COR-L47 (cell line): ENCODE results near the gene ADGRB3.

Source experiments
- DNase-seq: peaks from one replicate; lab custom pipeline; 2025; lab: John Stamatoyannopoulos, UW

ADGRB3 gene

GRCh38 chr6:68709091-68709490 lies 74.0 kb downstream of the ADGRB3 start:
- DNase-seq, result no peak

- no peak for DNase-seq
These were observed 74.8 kb downstream of the ADGRB3 start for GRCh38 chr6:68709882-68710281.

- no peak for DNase-seq
These were observed 75.4 kb downstream of the ADGRB3 start for GRCh38 chr6:68710496-68710895.

DNA sequence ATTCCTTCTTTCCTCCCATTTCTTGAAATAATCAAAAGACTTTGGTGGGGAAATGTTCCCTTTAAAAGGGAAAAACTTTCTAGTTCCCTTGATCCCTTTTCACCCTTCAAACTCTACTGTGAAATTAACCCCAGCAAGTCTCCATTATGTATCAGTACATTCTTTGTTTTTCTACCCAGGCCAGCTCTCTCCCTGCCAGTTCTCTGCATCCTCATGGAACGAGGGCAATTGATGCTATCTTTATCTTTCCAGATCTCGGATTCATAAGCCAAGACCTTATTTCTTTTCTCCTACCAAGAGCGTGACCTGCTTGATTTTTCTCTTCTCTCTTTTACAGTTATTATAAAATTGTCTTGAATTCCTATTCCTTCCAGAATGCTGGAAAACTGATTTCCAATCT lies 75.8 kb downstream of the ADGRB3 start:
- DNase-seq, result no peak

- peak; percentile 30 for DNase-seq
These were observed 76.4 kb downstream of the ADGRB3 start for GRCh38 chr6:68711386-68712000.

DNA sequence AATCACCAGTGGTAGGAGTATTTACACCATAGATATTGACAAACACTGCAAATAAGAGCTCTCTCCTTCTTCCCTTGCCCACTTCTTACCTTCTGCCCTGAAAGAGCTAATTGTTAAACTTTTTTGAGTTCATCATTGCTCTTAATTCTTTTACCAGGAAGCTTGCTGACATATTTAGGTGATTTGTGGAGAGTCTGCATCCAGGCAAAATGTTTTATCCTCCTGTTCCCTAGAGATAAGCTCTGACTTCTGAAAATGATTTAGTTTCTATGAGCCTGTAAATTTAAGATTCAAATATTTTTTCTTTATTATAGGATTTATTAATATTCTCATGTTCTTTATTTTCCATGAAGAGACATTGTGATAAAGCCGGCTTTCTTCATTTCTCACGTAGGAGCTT lies 81.5 kb downstream of the ADGRB3 start:
- DNase-seq, result no peak

GRCh38 chr6:68718385-68719073 lies 83.4 kb downstream of the ADGRB3 start:
- DNase-seq, result peak; percentile 93

DNA sequence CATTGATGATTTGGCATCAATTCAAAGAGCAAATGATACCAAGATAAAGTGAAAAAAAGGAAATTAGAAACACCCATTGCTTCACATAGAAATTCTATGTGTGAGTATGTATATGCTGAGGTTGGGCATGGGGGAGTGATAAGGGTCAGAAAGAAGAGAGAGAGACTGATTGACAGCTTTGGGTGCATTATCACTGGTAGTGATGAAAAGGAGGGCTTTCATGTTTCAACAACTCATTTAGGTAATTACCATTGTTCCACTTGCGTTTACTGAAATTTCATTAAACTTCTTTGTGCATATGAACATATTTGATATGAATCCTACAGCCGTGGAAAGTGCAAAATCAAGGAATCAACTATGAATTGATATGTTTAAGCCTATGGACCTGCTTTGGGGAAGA lies 84.7 kb downstream of the ADGRB3 start:
- no peak for DNase-seq

- DNase-seq, result no peak
These were observed 87.9 kb downstream of the ADGRB3 start for GRCh38 chr6:68722891-68723527.

GRCh38 chr6:68724060-68724459 lies 89.0 kb downstream of the ADGRB3 start:
- no peak for DNase-seq

DNA sequence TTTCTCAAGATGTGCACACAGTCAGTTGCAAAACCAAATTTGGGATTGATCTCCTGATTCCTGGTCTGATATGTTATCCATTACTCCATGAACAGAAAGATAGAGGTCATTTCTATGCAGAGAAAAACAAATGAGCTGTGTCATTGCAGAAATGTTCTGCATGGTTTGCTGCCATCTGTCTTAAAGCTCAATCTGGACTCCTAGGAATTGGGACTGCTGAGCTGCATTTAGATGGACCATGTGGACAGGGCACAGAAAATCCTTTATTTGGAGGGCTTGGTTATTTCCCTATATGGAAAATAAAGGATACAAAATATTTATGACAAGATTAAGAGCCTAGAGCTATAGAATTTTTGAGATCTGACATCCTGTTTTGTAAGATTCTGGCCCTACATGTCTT lies 91.3 kb downstream of the ADGRB3 start:
- DNase-seq, result no peak

- no peak for DNase-seq
These were observed 91.9 kb downstream of the ADGRB3 start for GRCh38 chr6:68726992-68727391.

DNA sequence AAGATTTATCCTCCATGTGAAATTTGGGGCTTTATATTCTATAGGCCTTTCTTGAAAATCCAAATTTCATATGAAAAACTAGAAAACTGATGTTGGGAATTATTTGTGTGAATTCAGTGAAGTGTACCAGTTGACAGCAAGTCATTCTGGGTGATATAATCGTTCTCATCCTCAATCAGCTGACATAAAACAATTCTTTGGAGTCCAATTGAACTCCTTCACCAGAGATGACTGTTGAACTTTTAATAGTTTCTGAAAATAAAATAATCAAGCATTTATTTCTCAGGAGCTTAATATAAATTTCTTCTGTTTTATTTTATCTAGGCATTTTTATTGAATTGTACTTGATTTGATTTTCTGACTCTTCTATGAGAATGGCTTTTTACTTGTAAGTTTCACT lies 92.6 kb downstream of the ADGRB3 start:
- DNase-seq, result no peak

DNA sequence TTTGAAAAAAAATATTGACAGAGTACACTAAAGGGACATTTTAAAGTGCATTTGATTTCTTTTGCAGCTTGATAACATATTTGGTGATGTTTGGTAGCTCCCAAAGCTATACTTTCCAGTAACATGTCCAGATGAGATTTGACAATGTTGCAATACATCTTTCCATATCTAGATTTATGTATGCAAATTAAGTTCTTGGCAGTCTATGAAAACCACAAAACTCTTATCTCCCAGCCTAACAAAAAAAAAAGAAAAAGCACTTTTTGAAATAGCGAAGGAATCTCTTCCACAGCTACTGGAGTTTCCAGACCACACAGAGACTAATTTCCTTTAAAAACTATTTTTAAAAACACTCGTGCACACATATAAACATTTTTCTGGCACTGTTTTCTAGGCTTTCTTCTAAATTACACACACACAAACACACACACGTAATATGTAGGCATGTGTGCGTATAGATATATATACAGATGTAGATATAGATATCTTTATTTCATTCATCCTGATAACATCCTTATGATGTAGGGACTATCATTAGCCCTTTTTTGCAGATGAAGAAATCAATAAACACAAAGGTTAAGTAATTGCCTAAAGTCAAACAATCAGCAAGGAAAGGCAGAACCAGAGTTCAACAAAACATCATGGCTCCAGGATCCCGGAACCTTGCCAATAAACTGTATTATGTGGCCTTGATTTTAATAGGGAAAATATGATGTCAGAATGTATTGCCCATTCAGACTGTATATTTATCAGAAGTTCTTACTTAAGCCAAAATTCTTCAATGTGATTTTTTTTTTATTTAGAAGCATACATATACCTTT lies 93.3 kb downstream of the ADGRB3 start:
- DNase-seq, result no peak

DNA sequence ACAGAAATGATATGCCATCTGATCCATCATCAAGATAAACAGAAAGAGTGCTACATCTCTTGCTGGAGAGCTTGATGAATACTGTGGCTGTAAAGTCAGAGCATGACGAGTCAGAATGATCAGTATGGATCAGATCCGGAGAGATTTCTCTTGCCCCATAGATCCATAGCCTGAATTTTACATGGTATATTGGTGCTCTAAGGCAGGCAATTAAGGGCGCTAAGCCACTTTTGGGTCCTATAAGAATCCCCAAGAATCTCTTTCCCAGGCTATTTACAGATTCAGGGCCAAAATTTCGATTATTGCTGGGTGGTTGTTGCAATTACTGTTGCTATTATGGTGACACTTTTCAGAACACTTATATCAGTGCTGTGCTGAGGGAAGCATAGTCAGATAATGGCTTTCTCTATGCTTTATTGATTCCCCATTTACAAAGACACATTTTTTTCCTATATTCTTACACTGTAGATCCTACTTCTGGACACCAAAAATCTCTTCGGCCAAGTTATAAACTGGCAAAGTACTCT lies 94.4 kb downstream of the ADGRB3 start:
- no peak for DNase-seq

- DNase-seq, result no peak
These were observed 95.4 kb downstream of the ADGRB3 start for GRCh38 chr6:68730291-68731054.

DNA sequence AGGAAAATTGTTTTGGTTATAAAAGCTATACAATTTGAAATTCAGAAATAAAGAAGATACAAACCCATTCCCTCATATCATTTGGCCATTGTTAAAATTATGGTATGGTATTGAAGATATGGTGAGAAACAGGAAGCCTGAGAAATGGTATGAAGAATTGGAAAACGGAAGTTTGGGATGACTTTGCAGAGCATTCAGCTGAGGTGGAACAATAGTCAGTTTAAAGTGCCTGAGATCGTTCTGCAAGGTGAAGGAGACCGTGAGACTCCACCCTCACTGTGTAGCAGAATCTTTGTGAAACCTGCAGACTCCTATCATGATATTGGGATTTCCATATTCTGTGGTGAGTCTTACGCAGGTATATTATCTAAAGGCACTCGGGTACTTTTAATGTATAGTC lies 97.3 kb downstream of the ADGRB3 start:
- DNase-seq, result no peak

GRCh38 chr6:68735866-68736265 lies 100.8 kb downstream of the ADGRB3 start:
- no peak for DNase-seq

GRCh38 chr6:68737061-68737460 lies 102.0 kb downstream of the ADGRB3 start:
- no peak for DNase-seq

DNA sequence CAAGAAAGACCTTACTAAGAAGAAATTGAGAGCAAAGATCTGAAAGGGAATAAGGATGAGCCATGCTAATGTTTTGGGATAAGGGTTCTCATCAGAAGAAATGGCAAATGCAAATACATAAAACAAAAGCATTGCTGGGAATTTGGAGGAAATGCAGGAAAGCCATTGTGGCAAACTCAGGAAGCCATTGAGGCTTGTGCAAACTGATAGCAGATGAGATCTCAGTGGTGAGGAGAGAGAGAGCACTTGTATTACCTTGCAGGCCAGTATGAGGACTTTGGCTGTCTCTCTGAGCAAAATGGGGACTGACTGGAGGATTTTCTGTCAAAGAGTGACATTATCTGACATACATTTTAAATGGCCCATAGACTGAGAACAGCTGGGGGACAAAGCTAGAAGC lies 103.0 kb downstream of the ADGRB3 start:
- DNase-seq, result no peak

DNA sequence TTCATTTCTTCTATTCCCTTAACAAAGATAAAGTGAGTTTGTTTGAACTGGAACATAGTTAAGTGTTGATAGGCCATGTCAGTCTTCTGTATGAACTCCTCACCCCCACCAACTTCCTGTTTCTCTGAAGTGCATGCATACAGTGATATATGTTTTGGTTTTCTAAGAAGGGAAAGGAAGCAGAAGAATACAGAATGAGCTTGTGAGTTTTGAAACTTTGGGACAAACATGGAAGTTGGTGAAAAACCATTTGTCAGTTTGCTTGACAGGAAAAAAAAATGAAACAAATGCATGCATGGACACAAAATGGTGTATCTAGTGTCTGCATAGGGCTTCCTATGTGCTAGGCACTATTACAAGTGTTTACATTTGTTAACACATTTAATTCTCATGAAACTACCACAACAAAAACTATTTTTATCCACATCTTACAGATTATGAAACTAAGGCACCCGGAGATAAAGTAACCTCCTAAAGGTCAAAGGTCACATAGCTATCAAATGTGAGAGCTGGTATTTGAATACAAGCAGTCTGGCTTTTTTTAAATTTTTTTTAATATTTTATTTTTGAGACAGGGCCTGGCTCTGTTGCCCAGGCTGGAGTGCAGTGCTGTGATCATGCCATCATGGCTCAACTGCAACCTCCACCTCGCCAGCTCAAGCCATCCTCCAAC lies 105.9 kb downstream of the ADGRB3 start:
- DNase-seq, result no peak
